ENCODE results near the gene PDE4C. TPM values are rescaled to one million over a fixed set of nuclear protein-coding genes. Genes with fewer than 3 reads are reported as not detected.
A peak's percentile ranks its signal among the peaks of the same experiment; 100 is the strongest.
"Not testable (repeated sequence)": the region's sequence is repeated elsewhere in the genome, so short reads cannot be mapped to it uniquely, and the experiment has no call there.

The PDE4C gene
- total RNA-seq, 1 donor from 2014 or later, result 1.2 TPM

GRCh38 chr19:18226956-18227780 is 930 bp upstream of the PDE4C start:
- ATAC-seq (no peak), DNase-seq (no peak)
- intact Hi-C loops (cut with micrococcal nuclease), result no loop called here

- DNase-seq (no peak), ATAC-seq (no peak)
- intact Hi-C loops (cut with micrococcal nuclease), result no loop called here
Measured at GRCh38 chr19:18225355-18225701, 910 bp downstream of the PDE4C start.

GRCh38 chr19:18224525-18225354 is 1.5 kb downstream of the PDE4C start:
- peak; percentile 100 for DNase-seq
- intact Hi-C loops (cut with micrococcal nuclease), result no loop called here
- peak; percentile 97 for ATAC-seq

GRCh38 chr19:18223860-18224524 is 2.2 kb downstream of the PDE4C start:
- ATAC-seq, result peak; percentile 16
- intact Hi-C loops (cut with micrococcal nuclease), result no loop called here
- DNase-seq, result peak; percentile 70

- intact Hi-C loops (cut with micrococcal nuclease), result no loop called here
- ATAC-seq (no peak), DNase-seq (no peak)
Measured at GRCh38 chr19:18221815-18222725, 4.2 kb downstream of the PDE4C start.

GRCh38 chr19:18220632-18221275 is 5.5 kb downstream of the PDE4C start:
- intact Hi-C loops (cut with micrococcal nuclease), result no loop called here
- ATAC-seq, result no peak
- DNase-seq, result no peak

GRCh38 chr19:18219911-18220631 is 6.2 kb downstream of the PDE4C start:
- ATAC-seq (no peak), DNase-seq (no peak)
- intact Hi-C loops (cut with micrococcal nuclease), result loop anchor here (10.0 kb wide), 1 partner anchor 45 kb away; no protein-coding TSS in a partner anchor

GRCh38 chr19:18218600-18218999 is 7.6 kb downstream of the PDE4C start:
- intact Hi-C loops (cut with micrococcal nuclease), result loop anchor here (10.0 kb wide), 1 partner anchor 46 kb away; no protein-coding TSS in a partner anchor
- ATAC-seq, result no peak
- DNase-seq, result no peak

- ATAC-seq, result no peak
- intact Hi-C loops (cut with micrococcal nuclease), result loop anchor here (10.0 kb wide), 1 partner anchor 47 kb away; no protein-coding TSS in a partner anchor
- DNase-seq, result no peak
Measured at GRCh38 chr19:18218159-18218558, 8.1 kb downstream of the PDE4C start.

- DNase-seq (no peak), ATAC-seq (no peak)
- intact Hi-C loops (cut with micrococcal nuclease), result loop anchor here (10.0 kb wide), 1 partner anchor 48 kb away; no protein-coding TSS in a partner anchor
Measured at GRCh38 chr19:18216789-18217188, 9.4 kb downstream of the PDE4C start.

- DNase-seq, result no peak
- intact Hi-C loops (cut with micrococcal nuclease), result loop anchor here (10.0 kb wide), 1 partner anchor 50 kb away; no protein-coding TSS in a partner anchor
- no peak for ATAC-seq
Measured at GRCh38 chr19:18214779-18215433, 11.3 kb downstream of the PDE4C start.

GRCh38 chr19:18211683-18212082 is 14.6 kb downstream of the PDE4C start:
- intact Hi-C loops (cut with micrococcal nuclease), result loop anchor here (10.0 kb wide), 1 partner anchor 53 kb away; no protein-coding TSS in a partner anchor
- no peak for DNase-seq
- no peak for ATAC-seq

GRCh38 chr19:18209912-18210311 is 16.3 kb downstream of the PDE4C start:
- not testable (repeated sequence) for ATAC-seq, DNase-seq
- intact Hi-C loops (cut with micrococcal nuclease), result loop anchor here (10.0 kb wide), 2 partner anchors 55 to 115 kb away; partner anchors contain the start of gene LSM4

- ATAC-seq (no peak), DNase-seq (peak; percentile 69)
- intact Hi-C loops (cut with micrococcal nuclease), result loop anchor here (10.0 kb wide), 1 partner anchor 116 kb away; the partner anchor contains the start of gene LSM4
Measured at GRCh38 chr19:18208098-18208951, 17.9 kb downstream of the PDE4C start.

GRCh38 chr19:18206018-18206417 is 20.2 kb downstream of the PDE4C start:
- intact Hi-C loops (cut with micrococcal nuclease), result loop anchor here (10.0 kb wide), 1 partner anchor 119 kb away; the partner anchor contains the start of gene LSM4
- DNase-seq (no peak), ATAC-seq (no peak)

Measured in left ventricle myocardium superior (tissue), 1 donor.